Activated B cell treated with CpG ODN at 0.5 μM for 24 hours (primary cell): ENCODE data around the gene MYCBPAP. TPM values are rescaled to one million over a fixed set of nuclear protein-coding genes. Genes with fewer than 3 reads are reported as not detected.

Source experiments
- ATAC-seq: fragments of 200-7000 bp; cut with Tn5 transposase; one replicate; pipeline ENCODE4 v1.10.0; 2021; ENCODE audit warnings: low read depth, mild to moderate bottlenecking, moderate library complexity
- CTCF ChIA-PET: fragments of 350-600 bp; sonication (Branson Sonifier 250); formaldehyde crosslinking; loops from one replicate; lab custom pipeline; 2021; ENCODE audit warnings: antibody characterized with exemption; lab: Charles Lee
- POLR2A ChIA-PET: fragments of 350-600 bp; sonication (Branson Sonifier 250); formaldehyde crosslinking; loops from one replicate; lab custom pipeline; 2021; ENCODE audit warnings: antibody characterized with exemption; lab: Charles Lee
- DNase-seq: peaks from one replicate; pipeline ENCODE4 v3.0.0; 2022
- H3K27ac Mint-ChIP-seq: one replicate; pipeline ENCODE4 v1.8.0; 2020; ENCODE audit warnings: mixed read lengths
- H3K27me3 Mint-ChIP-seq: one replicate; pipeline ENCODE4 v1.8.0; 2021; ENCODE audit warnings: mixed read lengths
- H3K36me3 Mint-ChIP-seq: one replicate; pipeline ENCODE4 v1.8.0; 2021; ENCODE audit warnings: low read depth, mixed read lengths
- H3K4me1 Mint-ChIP-seq: one replicate; pipeline ENCODE4 v1.8.0; 2021; ENCODE audit warnings: mixed read lengths
- H3K4me3 Mint-ChIP-seq: one replicate; pipeline ENCODE4 v1.8.0; 2020; ENCODE audit warnings: mild to moderate bottlenecking, mixed read lengths
- H3K9me3 Mint-ChIP-seq: one replicate; pipeline ENCODE4 v1.8.0; 2020; ENCODE audit warnings: mixed read lengths
- intact Hi-C: fragments of 100-400 bp; cut with micrococcal nuclease; formaldehyde crosslinking; loops from one replicate; pipeline ENCODE4 v1.15.1; 2024
- total RNA-seq: library from RNA; stranded (reverse); gene quantifications from 2 replicates; pipeline ENCODE4 v1.2.3, GENCODE V29; 2022
- TF ChIP-seq, protein P1 (sequence below): fragments of 200-600 bp; IDR thresholded peaks from one replicate; pipeline ENCODE4 v1.8.0; 2022; ENCODE audit warnings: antibody characterized with exemption, mild to moderate bottlenecking

Gene MYCBPAP
- total RNA-seq, 1 donor from 2014 or later, result 2.3 TPM

GRCh38 chr17:50545311-50545710 lies 37.1 kb downstream of the MYCBPAP start:
- ChIA-PET CTCF (interaction anchor here (1.8 kb wide), 1 partner anchor 297 kb away, joined by 4 read pairs; no protein-coding TSS in a partner anchor), POLR2A (no interaction called here)
- DNase-seq, result no peak
- intact Hi-C loops, result loop anchor here (10.0 kb wide), 1 partner anchor 509 kb away; no protein-coding TSS in a partner anchor
- Mint-ChIP-seq H3K27ac (no peak overlapping the region), H3K9me3 (no peaks in the 10 kb centered on the region), H3K4me1 (peaks cover 22% of the 10 kb centered on the region), H3K27me3 (peaks cover 7% of the 10 kb centered on the region), H3K36me3 (peaks cover 7% of the 10 kb centered on the region), H3K4me3 (no peak overlapping the region)
- TF ChIP-seq, protein P1, sequence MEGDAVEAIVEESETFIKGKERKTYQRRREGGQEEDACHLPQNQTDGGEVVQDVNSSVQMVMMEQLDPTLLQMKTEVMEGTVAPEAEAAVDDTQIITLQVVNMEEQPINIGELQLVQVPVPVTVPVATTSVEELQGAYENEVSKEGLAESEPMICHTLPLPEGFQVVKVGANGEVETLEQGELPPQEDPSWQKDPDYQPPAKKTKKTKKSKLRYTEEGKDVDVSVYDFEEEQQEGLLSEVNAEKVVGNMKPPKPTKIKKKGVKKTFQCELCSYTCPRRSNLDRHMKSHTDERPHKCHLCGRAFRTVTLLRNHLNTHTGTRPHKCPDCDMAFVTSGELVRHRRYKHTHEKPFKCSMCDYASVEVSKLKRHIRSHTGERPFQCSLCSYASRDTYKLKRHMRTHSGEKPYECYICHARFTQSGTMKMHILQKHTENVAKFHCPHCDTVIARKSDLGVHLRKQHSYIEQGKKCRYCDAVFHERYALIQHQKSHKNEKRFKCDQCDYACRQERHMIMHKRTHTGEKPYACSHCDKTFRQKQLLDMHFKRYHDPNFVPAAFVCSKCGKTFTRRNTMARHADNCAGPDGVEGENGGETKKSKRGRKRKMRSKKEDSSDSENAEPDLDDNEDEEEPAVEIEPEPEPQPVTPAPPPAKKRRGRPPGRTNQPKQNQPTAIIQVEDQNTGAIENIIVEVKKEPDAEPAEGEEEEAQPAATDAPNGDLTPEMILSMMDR, result no peak
- no peak for ATAC-seq

GRCh38 chr17:50546701-50547034 lies 38.4 kb downstream of the MYCBPAP start:
- Mint-ChIP-seq H3K4me3 (peak overlapping the region; percentile 85), H3K27ac (peak overlapping the region; percentile 35), H3K4me1 (peaks cover 21% of the 10 kb centered on the region), H3K9me3 (no peaks in the 10 kb centered on the region), H3K27me3 (peaks cover 7% of the 10 kb centered on the region), H3K36me3 (peaks cover 7% of the 10 kb centered on the region)
- intact Hi-C loops, result loop anchor here (1.0 to 10.0 kb wide), 8 partner anchors 14 to 607 kb away; partner anchors contain the start of genes CACNA1G and NME1
- TF ChIP-seq, protein P1, result no peak
- no peak for DNase-seq
- ChIA-PET CTCF (interaction anchor here (0.5 to 1.8 kb wide), 5 partner anchors 13 to 410 kb away, joined by 3 to 4 read pairs (median 4); partner anchors contain the start of gene CACNA1G), POLR2A (interaction anchor here (0.5 to 0.9 kb wide), 3 partner anchors 293 to 407 kb away, joined by 3 to 4 read pairs (median 4); no protein-coding TSS in a partner anchor)
- no peak for ATAC-seq

GRCh38 chr17:50547035-50547735 lies 38.9 kb downstream of the MYCBPAP start, which contains the start of gene SPATA20:
TSS of gene SPATA20 (plus strand) at chr17:50547174. CDS start at chr17:50547209, 35 bp downstream.
- ChIA-PET POLR2A (interaction anchor here (0.6 to 0.9 kb wide), 4 partner anchors 230 to 708 kb away, joined by 3 to 4 read pairs (median 3); no protein-coding TSS in a partner anchor), CTCF (interaction anchor here (0.7 to 1.1 kb wide), 2 partner anchors 13 to 79 kb away, joined by 4 read pairs; partner anchors contain the start of gene CACNA1G)
- Mint-ChIP-seq H3K4me3 (peak within 1 kb of the TSS; percentile 85), H3K27me3 (peaks cover 7% of the 10 kb centered on the region), H3K4me1 (peaks cover 21% of the 10 kb centered on the region), H3K27ac (peak within 1 kb of the TSS; percentile 66), H3K36me3 (peaks cover 7% of the 10 kb centered on the region), H3K9me3 (no peaks in the 10 kb centered on the region)
- intact Hi-C loops, result loop anchor here (1.0 to 10.0 kb wide), 8 partner anchors 13 to 606 kb away; partner anchors contain the start of genes CACNA1G and NME1
- TF ChIP-seq, protein P1, result no peak
- DNase-seq (peak; percentile 81), ATAC-seq (peak; percentile 89)

- intact Hi-C loops, result loop anchor here (1.0 to 10.0 kb wide), 8 partner anchors 13 to 606 kb away; partner anchors contain the start of genes CACNA1G and NME1
- no peak for ATAC-seq
- peaks cover 7% of the 10 kb centered on the region for H3K36me3 Mint-ChIP-seq
- H3K27ac Mint-ChIP-seq, result peak overlapping the region; percentile 66
- ChIA-PET CTCF (no interaction called here), POLR2A (interaction anchor here (0.6 kb wide), 3 partner anchors 229 to 708 kb away, joined by 3 read pairs; no protein-coding TSS in a partner anchor)
- no peaks in the 10 kb centered on the region for H3K9me3 Mint-ChIP-seq
- peaks cover 7% of the 10 kb centered on the region for H3K27me3 Mint-ChIP-seq
- TF ChIP-seq, protein P1, result no peak
- H3K4me1 Mint-ChIP-seq, result peaks cover 16% of the 10 kb centered on the region
- peak overlapping the region; percentile 85 for H3K4me3 Mint-ChIP-seq
- no peak for DNase-seq
Measured at GRCh38 chr17:50547736-50548083, 39.5 kb downstream of the MYCBPAP start.

DNA sequence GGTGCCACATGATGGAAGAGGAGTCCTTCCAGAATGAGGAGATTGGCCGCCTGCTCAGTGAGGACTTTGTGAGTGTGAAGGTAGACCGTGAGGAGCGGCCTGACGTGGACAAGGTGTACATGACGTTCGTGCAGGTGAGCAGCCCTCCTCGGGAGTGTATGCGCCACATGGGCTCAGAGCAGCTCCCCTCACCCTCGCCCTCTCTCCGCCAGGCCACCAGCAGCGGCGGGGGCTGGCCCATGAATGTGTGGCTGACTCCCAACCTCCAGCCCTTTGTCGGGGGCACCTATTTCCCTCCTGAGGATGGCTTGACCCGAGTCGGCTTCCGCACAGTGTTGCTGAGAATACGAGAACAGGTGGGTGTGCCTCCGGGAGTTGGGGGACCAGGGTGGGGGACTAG lies 40.6 kb downstream of the MYCBPAP start:
- peaks cover 7% of the 10 kb centered on the region for H3K36me3 Mint-ChIP-seq
- CTCF ChIA-PET, result interaction anchor here (1.6 kb wide), 1 partner anchor 77 kb away, joined by 7 read pairs; no protein-coding TSS in a partner anchor
- POLR2A ChIA-PET, result interaction anchor here (0.7 kb wide), 1 partner anchor 11 kb away, joined by 3 read pairs; the partner anchor contains the start of gene CACNA1G
- ATAC-seq (no peak), DNase-seq (no peak)
- peaks cover 14% of the 10 kb centered on the region for H3K4me1 Mint-ChIP-seq
- no peak overlapping the region for H3K4me3 Mint-ChIP-seq
- no peak overlapping the region for H3K27ac Mint-ChIP-seq
- peaks cover 5% of the 10 kb centered on the region for H3K27me3 Mint-ChIP-seq
- TF ChIP-seq, protein P1, result no peak
- intact Hi-C loops, result loop anchor here (10.0 kb wide), 1 partner anchor 506 kb away; no protein-coding TSS in a partner anchor
- H3K9me3 Mint-ChIP-seq, result no peaks in the 10 kb centered on the region
